GM12891 (cell line): Measurements from ENCODE around the gene BARD1.

Source experiments
- POLR2A ChIP-seq: IDR thresholded peaks from 2 replicates; pipeline ENCODE4 v1.6.1; 2011; ENCODE audit warnings: low read depth, low read length, control low read depth
- TAF1 ChIP-seq: IDR thresholded peaks from 2 replicates; pipeline ENCODE4 v1.6.1; 2011; ENCODE audit warnings: low read depth, low read length, control low read depth

- TF ChIP-seq POLR2A (no peak), TAF1 (no peak)
Observed at GRCh38 chr2:214724741-214725140, 84.7 kb downstream of the BARD1 start.
